Measurements from ENCODE around the gene SMPD3. TPM values are rescaled to one million over a fixed set of nuclear protein-coding genes. Genes with fewer than 3 reads are reported as not detected.

SMPD3 gene
- total and polyA plus RNA-seq, 2 of the 4 experiments (the other 2 are of a cell fraction) = not detected

- WGBS, 2 experiments (ENCODE audit: extremely low coverage in 2 of 2, insufficient read length in 1 of 2) = 81% methylated on average over 5 of the region's 11 CpGs; no CpG with 5 or more reads in 1 of the 2 experiments
- Histone ChIP-seq H3K4me2 (ENCODE audit: low read depth, low read length) (no peak overlapping the region), H2BK120ac (ENCODE audit: low read depth, low read length) (no peak overlapping the region), H3K27me3 (ENCODE audit: control insufficient read depth, insufficient read depth, low read length) (no peaks in the 10 kb centered on the region), H3K18ac (ENCODE audit: low read depth, low read length) (no peak overlapping the region), H4K8ac (ENCODE audit: low read depth in 2 of 2, low read length in 2 of 2) (no peak overlapping the region), H3K36me3 (ENCODE audit: control insufficient read depth, insufficient read depth, low read length) (peaks cover 61% of the 10 kb centered on the region), H3K27ac (ENCODE audit: insufficient read depth, low read length) (no peak overlapping the region), H2BK5ac (ENCODE audit: low read depth, low read length, poor library complexity, severe bottlenecking) (no peak overlapping the region), H3K56ac (ENCODE audit: extremely low read depth, insufficient read depth, low read length) (no peak overlapping the region), H3K4me3 (ENCODE audit: insufficient read depth, low read depth, low read length) (no peak overlapping the region), H4K5ac (ENCODE audit: low read depth, low read length) (no peak overlapping the region), H2AK9ac (replicated peaks; ENCODE audit: low read depth, low read length, poor library complexity) (no peak overlapping the region), H3K9me3 (ENCODE audit: control insufficient read depth, insufficient read depth, low read length) (no peaks in the 10 kb centered on the region), H2AFZ (replicated peaks; ENCODE audit: low read length, poor library complexity) (no peak overlapping the region), H2AK5ac (ENCODE audit: low read depth, low read length) (no peak overlapping the region), H2BK15ac (ENCODE audit: low read depth, low read length) (no peak overlapping the region), H4K91ac (ENCODE audit: insufficient read depth, low read depth, low read length) (no peak overlapping the region), H3K79me1 (ENCODE audit: low read depth in 1 of 2, low read length in 2 of 2) (no peaks in the 10 kb centered on the region), H3K9me1 (ENCODE audit: insufficient read depth, low read length) (peaks cover 4% of the 10 kb centered on the region; the same call in 1 of the 2 replicates), H3K4me1 (ENCODE audit: control insufficient read depth, insufficient read depth, low read length) (no peaks in the 10 kb centered on the region), H3K14ac (replicated peaks; ENCODE audit: low read depth, low read length) (no peak overlapping the region), H3K23ac (ENCODE audit: low read depth, low read length) (no peak overlapping the region), H3K9ac (ENCODE audit: low read depth, low read length) (no peak overlapping the region), H2BK20ac (ENCODE audit: low read depth, low read length) (no peak overlapping the region), H4K20me1 (ENCODE audit: insufficient read depth, low read length) (no peaks in the 10 kb centered on the region), H3K4ac (ENCODE audit: low read depth, low read length) (no peak overlapping the region)
- POLR2A ChIA-PET (ENCODE audit: unreplicated experiment) = no interaction called here
- intact Hi-C loops (cut with micrococcal nuclease) (no loop called here), in situ Hi-C loops (cut with MboI; ENCODE audit: low sequenced_read_pairs) (no loop called here), dilution Hi-C loops (cut with HindIII; ENCODE audit: low sequenced_read_pairs, unreplicated experiment) (no loop called here)
- TF ChIP-seq CHD1 (IDR thresholded peaks at IDR 0.05; ENCODE audit: low read depth, low read length) (no peak), CEBPB (IDR thresholded peaks at IDR 0.05; ENCODE audit: low read depth, low read length) (no peak), FOS (IDR thresholded peaks at IDR 0.05; ENCODE audit: low read depth, low read length) (no peak), BHLHE40 (IDR thresholded peaks at IDR 0.05; ENCODE audit: low read depth, low read length) (no peak), MAFK (IDR thresholded peaks at IDR 0.05; ENCODE audit: low read depth, low read length) (no peak)
- TF ChIP-seq, protein P1, sequence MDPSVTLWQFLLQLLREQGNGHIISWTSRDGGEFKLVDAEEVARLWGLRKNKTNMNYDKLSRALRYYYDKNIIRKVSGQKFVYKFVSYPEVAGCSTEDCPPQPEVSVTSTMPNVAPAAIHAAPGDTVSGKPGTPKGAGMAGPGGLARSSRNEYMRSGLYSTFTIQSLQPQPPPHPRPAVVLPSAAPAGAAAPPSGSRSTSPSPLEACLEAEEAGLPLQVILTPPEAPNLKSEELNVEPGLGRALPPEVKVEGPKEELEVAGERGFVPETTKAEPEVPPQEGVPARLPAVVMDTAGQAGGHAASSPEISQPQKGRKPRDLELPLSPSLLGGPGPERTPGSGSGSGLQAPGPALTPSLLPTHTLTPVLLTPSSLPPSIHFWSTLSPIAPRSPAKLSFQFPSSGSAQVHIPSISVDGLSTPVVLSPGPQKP (IDR thresholded peaks at IDR 0.05; ENCODE audit: borderline replicate concordance, low read depth, low read length) = no peak
- CTCF ChIA-PET = interaction anchor here (0.6 to 1.5 kb wide), 2 partner anchors 16 to 106 kb away, joined by 5 to 6 read pairs; no protein-coding TSS in a partner anchor
- no TSS peak for BruUV-seq (replicated peaks)
- peak; percentile 36; the same call in 1 of the 2 replicates for ATAC-seq (ENCODE audit: low read depth)
- peak; percentile 2 for DNase-seq
Measured at GRCh38 chr16:68345351-68345810, 102.9 kb downstream of the SMPD3 start.

All from IMR-90 (cell line).